ENCODE results near the gene VASN.
A peak's percentile ranks its signal among the peaks of the same experiment; 100 is the strongest.

VASN gene

GRCh38 chr16:4382795-4383357, 11.2 kb downstream of the VASN start:
- Histone ChIP-seq H3K4me3 (no peak overlapping the region), H3K4me2 (peak overlapping the region; percentile 77), H3K27ac (peak overlapping the region; percentile 73), H3K9ac (peak overlapping the region; percentile 54; the same call in 1 of the 2 replicates), H3K27me3 (no peaks in the 10 kb centered on the region), H3K9me3 (no peaks in the 10 kb centered on the region), H3K4me1 (peaks cover 69% of the 10 kb centered on the region), H4K20me1 (peaks cover 93% of the 10 kb centered on the region), H3K36me3 (peaks cover 84% of the 10 kb centered on the region)
- TF ChIP-seq Cebpa-rat (IDR thresholded peaks at IDR 0.05), result no peak

DNA sequence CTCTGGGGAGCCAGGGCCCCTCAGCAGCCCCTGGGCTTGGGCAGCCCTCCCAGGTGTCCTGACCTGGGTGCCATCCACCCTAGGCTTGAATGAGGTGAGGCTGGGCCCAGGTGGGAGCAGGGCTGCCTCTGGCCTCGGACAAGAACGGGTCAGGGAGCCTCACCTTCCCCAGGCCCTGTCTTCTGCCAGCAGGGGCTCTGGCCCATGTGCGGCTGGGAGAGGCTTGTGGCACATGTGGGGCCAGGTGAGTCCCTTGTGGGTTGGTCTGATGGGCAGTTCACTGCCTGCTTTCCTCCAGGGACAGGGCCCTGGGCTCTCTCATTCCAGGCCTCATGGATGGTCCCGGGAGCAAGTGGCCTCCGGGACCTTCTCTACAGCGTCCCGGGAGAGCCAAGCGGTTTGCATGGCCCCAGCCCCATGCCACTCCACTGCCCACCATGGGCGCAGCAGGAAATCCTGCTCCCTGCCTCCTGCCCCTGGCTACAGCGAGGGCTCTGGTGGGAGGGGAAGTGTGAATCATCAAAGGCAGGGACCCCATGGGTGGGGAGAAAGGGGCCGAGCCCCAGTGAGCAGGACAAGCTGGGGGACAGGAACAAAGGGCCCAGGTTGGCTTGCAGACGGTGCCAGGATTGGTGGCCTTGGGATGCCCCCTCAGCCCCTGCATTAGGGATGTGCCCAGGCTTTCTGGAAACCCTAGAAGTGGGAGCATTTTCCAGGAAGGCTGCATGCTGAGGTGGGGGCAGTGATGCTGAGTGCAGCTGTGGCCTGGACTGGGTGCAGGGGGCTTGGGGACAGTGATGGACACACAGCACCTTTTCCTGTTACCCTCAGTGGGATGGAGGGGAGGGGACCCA, 12.2 kb downstream of the VASN start:
- Histone ChIP-seq H3K36me3 (peaks cover 84% of the 10 kb centered on the region), H3K4me3 (no peak overlapping the region), H3K27me3 (no peaks in the 10 kb centered on the region), H4K20me1 (peaks cover 89% of the 10 kb centered on the region), H3K4me1 (peaks cover 60% of the 10 kb centered on the region), H3K9ac (peak overlapping the region; percentile 54), H3K27ac (peak overlapping the region; percentile 73), H3K9me3 (no peaks in the 10 kb centered on the region), H3K4me2 (peak overlapping the region; percentile 77)
- TF ChIP-seq Cebpa-rat (IDR thresholded peaks at IDR 0.05), result no peak

GRCh38 chr16:4384509-4384942, 12.9 kb downstream of the VASN start:
- Histone ChIP-seq H3K27me3 (no peaks in the 10 kb centered on the region), H3K4me3 (no peak overlapping the region), H3K27ac (peak overlapping the region; percentile 73), H3K9me3 (no peaks in the 10 kb centered on the region), H3K9ac (peak overlapping the region; percentile 54; the same call in 1 of the 2 replicates), H3K4me2 (peak overlapping the region; percentile 77), H4K20me1 (peaks cover 89% of the 10 kb centered on the region), H3K4me1 (peaks cover 60% of the 10 kb centered on the region), H3K36me3 (peaks cover 84% of the 10 kb centered on the region)
- TF ChIP-seq Cebpa-rat (IDR thresholded peaks at IDR 0.05), result no peak

DNA sequence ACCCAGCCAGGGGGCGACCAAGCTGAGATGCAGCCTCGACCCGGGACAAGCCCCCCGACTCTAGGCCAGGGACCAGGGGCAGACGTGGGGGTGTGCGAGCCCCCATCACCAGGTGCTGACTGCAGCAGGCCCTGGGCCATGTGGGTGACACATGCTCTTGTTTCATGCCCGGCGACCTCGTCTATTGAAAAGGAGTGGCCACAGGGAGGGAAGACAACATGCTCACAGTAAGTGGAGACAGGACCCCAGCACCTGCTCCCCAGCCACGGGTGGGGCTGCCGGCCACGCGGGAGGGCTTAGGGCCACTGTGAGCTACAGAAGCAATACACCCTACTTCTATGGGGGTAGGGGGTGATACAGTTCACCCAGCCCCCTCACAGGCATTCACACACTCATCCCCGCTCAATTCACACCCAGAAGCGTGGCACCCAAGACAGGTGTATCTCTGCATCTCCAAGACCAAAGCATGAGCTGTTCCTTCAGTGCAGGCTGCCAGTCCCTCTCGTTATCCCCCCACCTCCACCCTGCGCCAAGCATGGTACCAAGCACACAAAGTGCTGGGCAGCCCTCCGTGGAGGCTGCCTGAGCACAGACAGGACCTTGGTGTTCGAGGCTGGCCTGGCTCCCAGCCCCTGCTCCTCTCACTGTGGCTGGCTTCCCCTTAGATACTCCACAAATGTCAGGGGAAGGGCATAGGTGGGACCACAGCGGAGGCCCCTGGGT, 13.6 kb downstream of the VASN start:
- peak overlapping the region; percentile 23; the same call in 1 of the 2 replicates for H3K27ac ChIP-seq
- peak overlapping the region; percentile 54 for H3K9ac ChIP-seq
- H3K4me2 ChIP-seq, result peak overlapping the region; percentile 77
- peaks cover 89% of the 10 kb centered on the region for H4K20me1 ChIP-seq
- no peak overlapping the region for H3K4me3 ChIP-seq
- H3K36me3 ChIP-seq, result peaks cover 88% of the 10 kb centered on the region
- peaks cover 61% of the 10 kb centered on the region for H3K4me1 ChIP-seq
- H3K9me3 ChIP-seq, result no peaks in the 10 kb centered on the region
- no peaks in the 10 kb centered on the region for H3K27me3 ChIP-seq
- no peak for TF ChIP-seq Cebpa-rat (IDR thresholded peaks at IDR 0.05)

GRCh38 chr16:4385789-4386450, 14.3 kb downstream of the VASN start:
- Histone ChIP-seq H3K4me2 (peak overlapping the region; percentile 77), H3K4me1 (peaks cover 66% of the 10 kb centered on the region), H4K20me1 (peaks cover 89% of the 10 kb centered on the region), H3K9me3 (no peaks in the 10 kb centered on the region), H3K27me3 (no peaks in the 10 kb centered on the region), H3K36me3 (peaks cover 88% of the 10 kb centered on the region), H3K9ac (no peak overlapping the region), H3K27ac (peak overlapping the region; percentile 23; the same call in 1 of the 2 replicates), H3K4me3 (no peak overlapping the region)
- no peak for TF ChIP-seq Cebpa-rat (IDR thresholded peaks at IDR 0.05)

DNA sequence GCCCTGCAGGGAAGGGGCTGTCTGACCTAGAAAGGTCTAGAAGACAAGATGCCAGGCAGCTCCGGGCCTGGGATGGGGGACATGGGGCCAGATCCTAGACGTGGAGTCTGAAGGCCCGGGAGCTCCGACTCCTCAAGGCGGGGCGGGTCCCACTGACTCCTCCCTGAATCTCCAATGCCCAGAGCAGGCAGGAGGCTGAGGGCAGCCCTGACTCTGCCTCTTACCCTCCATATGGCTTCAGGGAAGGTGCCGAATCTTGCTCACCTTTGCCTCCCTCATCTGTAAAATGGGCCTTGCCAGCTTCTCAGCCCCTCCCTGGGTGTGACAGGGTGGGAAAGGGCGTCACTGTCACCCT, 14.8 kb downstream of the VASN start:
- Histone ChIP-seq H3K9me3 (no peaks in the 10 kb centered on the region), H4K20me1 (peaks cover 89% of the 10 kb centered on the region), H3K27me3 (no peaks in the 10 kb centered on the region), H3K4me3 (no peak overlapping the region), H3K36me3 (peaks cover 86% of the 10 kb centered on the region), H3K4me2 (no peak overlapping the region; the same call in 1 of the 2 replicates), H3K9ac (no peak overlapping the region), H3K27ac (no peak overlapping the region), H3K4me1 (peaks cover 71% of the 10 kb centered on the region)
- no peak for TF ChIP-seq Cebpa-rat (IDR thresholded peaks at IDR 0.05)

DNA sequence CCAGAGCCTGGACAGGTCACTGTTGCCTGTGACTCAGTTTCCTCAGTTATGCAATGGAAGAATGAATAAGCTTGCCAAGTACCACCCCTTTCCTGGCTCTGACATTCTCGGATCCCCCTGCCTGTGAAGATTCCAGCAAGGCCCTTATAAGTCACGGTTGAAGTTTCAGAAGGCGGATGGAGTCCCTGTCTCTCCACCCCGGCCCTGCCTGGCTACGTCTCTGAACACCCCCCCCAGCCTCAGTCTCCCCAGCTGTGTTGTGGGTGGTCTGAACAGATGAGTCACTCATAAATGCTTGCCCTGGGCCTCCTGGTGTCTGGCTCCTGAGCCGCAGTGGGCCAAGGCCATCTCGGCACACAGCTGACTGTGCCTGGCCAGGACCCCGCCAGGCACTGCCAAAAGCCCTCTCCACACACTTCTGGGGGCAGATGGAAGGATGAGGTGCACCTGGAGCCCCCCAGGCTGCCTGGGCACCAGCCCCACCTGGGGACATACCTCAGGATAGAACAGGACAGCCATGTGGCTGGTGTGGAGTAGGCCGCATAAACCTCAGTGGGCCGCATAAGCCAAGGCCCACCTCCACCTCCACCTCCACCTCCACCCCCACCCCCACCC, 15.4 kb downstream of the VASN start:
- Histone ChIP-seq H3K9ac (no peak overlapping the region), H3K4me2 (no peak overlapping the region), H3K9me3 (no peaks in the 10 kb centered on the region), H4K20me1 (peaks cover 89% of the 10 kb centered on the region), H3K27me3 (no peaks in the 10 kb centered on the region), H3K4me3 (no peak overlapping the region), H3K4me1 (peaks cover 77% of the 10 kb centered on the region), H3K36me3 (peaks cover 84% of the 10 kb centered on the region), H3K27ac (no peak overlapping the region)
- TF ChIP-seq Cebpa-rat (IDR thresholded peaks at IDR 0.05), result no peak

DNA sequence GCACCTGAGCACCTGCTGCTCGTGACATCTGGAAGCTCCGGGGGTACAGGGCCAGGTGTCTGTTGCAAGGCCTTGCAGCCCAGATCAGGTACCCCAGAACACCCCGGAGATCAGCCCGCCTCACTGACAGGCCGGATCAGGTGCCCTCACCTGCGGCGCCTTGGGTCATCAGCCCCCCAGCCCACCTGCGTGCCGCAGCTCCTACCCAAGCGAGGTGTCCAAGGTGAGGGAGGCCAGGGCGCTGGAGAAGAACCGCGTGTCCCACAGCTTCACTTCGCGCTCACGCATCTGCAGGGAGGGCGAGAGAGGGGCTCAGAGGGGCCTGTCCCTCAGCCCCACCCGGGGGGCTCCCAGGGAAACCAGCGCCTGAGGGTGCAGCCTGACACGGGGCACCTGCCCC, 16.1 kb downstream of the VASN start:
- H4K20me1 ChIP-seq, result peaks cover 89% of the 10 kb centered on the region
- H3K4me1 ChIP-seq, result peaks cover 81% of the 10 kb centered on the region
- peaks cover 82% of the 10 kb centered on the region for H3K36me3 ChIP-seq
- H3K4me2 ChIP-seq, result no peak overlapping the region
- no peak overlapping the region for H3K9ac ChIP-seq
- no peaks in the 10 kb centered on the region for H3K9me3 ChIP-seq
- TF ChIP-seq Cebpa-rat (IDR thresholded peaks at IDR 0.05), result no peak
- no peak overlapping the region for H3K27ac ChIP-seq
- H3K4me3 ChIP-seq, result no peak overlapping the region
- no peaks in the 10 kb centered on the region for H3K27me3 ChIP-seq
